Myocyte (in vitro differentiated cells): ENCODE data around the gene USP3. TPM values are rescaled to one million over a fixed set of nuclear protein-coding genes. Genes with fewer than 3 reads are reported as not detected.

Experiments used
- DNase-seq: peaks from one replicate; pipeline ENCODE4 v3.0.0-alpha.2; 2012; ENCODE audit warnings: low read depth
- total RNA-seq: library from RNA; depleted of rRNA; stranded (reverse); fragments of >200 nt; gene quantifications from 2 replicates; pipeline ENCODE4 v1.2.3, GENCODE V29; 2014

Gene USP3
- total RNA-seq, 1 donor from 2014 or later = 27.1 TPM

- DNase-seq = peak; percentile 84
Measured at GRCh38 chr15:63582718-63583426, 78.5 kb downstream of the USP3 start.

- no peak for DNase-seq
Measured at GRCh38 chr15:63586790-63587189, 82.4 kb downstream of the USP3 start.

- DNase-seq = no peak
Measured at GRCh38 chr15:63587527-63587926, 83.1 kb downstream of the USP3 start.

- no peak for DNase-seq
Measured at GRCh38 chr15:63588826-63589225, 84.4 kb downstream of the USP3 start.

GRCh38 chr15:63593705-63594671 is 89.6 kb downstream of the USP3 start:
- DNase-seq = peak; percentile 32

- peak; percentile 90 for DNase-seq
Measured at GRCh38 chr15:63595065-63595464, 90.7 kb downstream of the USP3 start.

- DNase-seq = no peak
Measured at GRCh38 chr15:63595688-63596087, 91.3 kb downstream of the USP3 start.

- peak; percentile 63 for DNase-seq
Measured at GRCh38 chr15:63596676-63597037, 92.3 kb downstream of the USP3 start.

GRCh38 chr15:63597038-63597790 is 92.8 kb downstream of the USP3 start, which contains the start of gene FBXL22:
Gene FBXL22 (plus strand): TSS chr15:63597387. CDS start chr15:63597393, 6 bp downstream.
- DNase-seq = peak; percentile 96

GRCh38 chr15:63597821-63598220 is 93.4 kb downstream of the USP3 start:
- no peak for DNase-seq

GRCh38 chr15:63598473-63599400 is 94.3 kb downstream of the USP3 start:
- DNase-seq = peak; percentile 57

- DNase-seq = peak; percentile 60
Measured at GRCh38 chr15:63599401-63600000, 95.1 kb downstream of the USP3 start.

GRCh38 chr15:63600001-63600615 is 95.7 kb downstream of the USP3 start:
- peak; percentile 37 for DNase-seq

- peak; percentile 91 for DNase-seq
Measured at GRCh38 chr15:63600616-63601025, 96.2 kb downstream of the USP3 start.

GRCh38 chr15:63601026-63601703 is 96.8 kb downstream of the USP3 start:
- peak; percentile 48 for DNase-seq

- DNase-seq = peak; percentile 32
Measured at GRCh38 chr15:63601704-63602185, 97.4 kb downstream of the USP3 start.

- no peak for DNase-seq
Measured at GRCh38 chr15:63602595-63602994, 98.2 kb downstream of the USP3 start.

- DNase-seq = no peak
Measured at GRCh38 chr15:63603516-63603915, 99.1 kb downstream of the USP3 start.

- DNase-seq = no peak
Measured at GRCh38 chr15:63604281-63604680, 99.9 kb downstream of the USP3 start.
